Medulla oblongata (tissue), 1 donor: ENCODE measurements around the gene ANKH.
A peak's percentile ranks its signal among the peaks of the same experiment; 100 is the strongest.
"Not testable (repeated sequence)": the region's sequence is repeated elsewhere in the genome, so short reads cannot be mapped to it uniquely, and the experiment has no call there.

Source experiments
- DNase-seq: peaks from one replicate; pipeline ENCODE4 v3.0.0-alpha.2; 2015; ENCODE audit errors: extremely low spot score

The ANKH gene

GRCh38 chr5:14826714-14827113, 44.9 kb downstream of the ANKH start:
- no peak for DNase-seq

GRCh38 chr5:14825977-14826376, 45.6 kb downstream of the ANKH start:
- DNase-seq = no peak

GRCh38 chr5:14824499-14824898, 47.1 kb downstream of the ANKH start:
- DNase-seq = no peak

GRCh38 chr5:14821100-14821845, 50.3 kb downstream of the ANKH start:
- DNase-seq = no peak

DNA sequence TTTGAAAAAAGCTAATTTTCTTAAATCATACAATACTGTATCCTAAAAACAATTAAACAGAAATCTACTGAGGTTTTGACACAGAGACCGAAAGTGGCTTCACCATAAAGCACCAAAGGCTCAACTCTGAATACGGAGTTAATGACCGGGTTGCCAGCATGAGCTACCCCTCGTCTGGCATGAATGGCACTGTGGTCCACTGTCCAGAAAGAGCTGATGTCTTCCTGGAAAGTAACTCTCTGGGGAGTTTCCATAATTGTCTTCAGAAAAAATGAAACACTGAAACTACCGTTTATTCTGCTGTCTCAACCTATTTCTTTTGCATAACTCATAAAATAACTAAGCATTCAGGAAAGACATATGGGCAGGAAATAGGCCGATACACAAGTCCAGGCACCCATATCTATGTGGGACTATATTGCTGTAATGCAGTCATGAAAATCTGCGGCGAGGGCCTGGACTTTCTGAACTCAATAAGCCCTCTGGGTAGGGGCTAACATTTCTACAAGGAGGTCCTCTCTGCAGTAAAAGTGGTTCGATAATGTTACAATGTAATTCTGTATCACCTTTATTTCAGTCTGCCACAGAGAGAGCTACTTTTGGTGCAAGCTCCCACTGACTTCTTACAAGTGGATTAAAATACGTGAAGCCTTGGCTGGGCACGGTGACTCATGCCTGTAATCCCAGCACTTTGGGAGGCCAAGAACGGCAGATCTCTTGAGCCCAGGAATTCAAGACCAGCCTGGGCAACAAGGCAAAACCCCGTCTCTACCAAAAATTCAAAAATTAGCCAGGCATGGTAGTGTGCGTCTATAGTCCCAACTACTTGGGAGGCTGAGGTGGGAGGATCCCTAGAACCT, 52.4 kb downstream of the ANKH start:
- DNase-seq = no peak

DNA sequence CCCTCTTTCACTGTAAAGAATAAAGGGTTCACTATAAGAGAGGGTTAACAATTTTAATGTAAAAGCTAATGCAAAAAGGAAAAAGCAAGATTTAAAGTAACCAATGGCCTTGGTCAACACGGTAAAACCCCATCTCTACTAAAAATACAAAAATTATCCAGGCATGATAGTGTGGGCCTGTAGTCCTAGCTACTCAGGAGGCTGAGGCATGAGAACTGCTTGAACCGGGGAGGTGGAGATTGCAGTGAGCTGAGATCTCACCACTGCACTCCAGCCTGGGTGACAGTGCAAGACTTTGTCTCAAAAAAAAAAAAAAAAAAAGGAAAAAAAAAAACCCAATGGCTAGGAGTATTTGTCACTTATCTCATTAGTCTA, 53.8 kb downstream of the ANKH start:
- not testable (repeated sequence) for DNase-seq

- DNase-seq = no peak
Measured at GRCh38 chr5:14816999-14817761, 54.4 kb downstream of the ANKH start.

DNA sequence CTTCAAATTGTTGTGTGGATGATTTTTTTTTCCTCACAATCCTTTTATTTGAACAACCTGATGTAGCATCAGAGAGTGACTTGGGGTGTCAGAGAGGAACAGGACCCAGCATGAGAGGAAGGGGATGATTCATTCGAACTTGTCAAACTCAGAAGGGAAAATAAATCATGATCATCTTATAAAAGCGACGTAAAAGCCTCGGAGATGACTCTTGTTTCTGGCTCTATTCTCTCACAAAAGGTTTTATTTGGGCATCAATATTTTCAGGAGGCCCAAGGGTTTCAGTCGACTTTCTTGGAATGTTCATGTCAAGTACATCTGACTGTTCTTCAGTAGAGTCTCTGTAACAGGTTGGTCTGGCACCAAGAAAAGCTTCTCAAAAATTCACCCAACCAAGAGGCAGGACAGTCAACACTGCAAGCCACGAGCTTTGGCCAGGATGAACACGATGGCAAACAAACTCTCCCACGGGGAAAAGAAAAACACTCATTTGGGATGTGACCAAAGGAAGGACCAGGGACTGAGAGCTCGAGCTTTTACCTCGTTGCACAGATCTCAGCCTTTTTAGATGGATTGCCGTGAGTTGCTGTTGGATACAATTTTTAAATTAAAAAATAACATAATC, 55.1 kb downstream of the ANKH start:
- DNase-seq = no peak

GRCh38 chr5:14813747-14814146, 57.8 kb downstream of the ANKH start:
- DNase-seq = no peak

DNA sequence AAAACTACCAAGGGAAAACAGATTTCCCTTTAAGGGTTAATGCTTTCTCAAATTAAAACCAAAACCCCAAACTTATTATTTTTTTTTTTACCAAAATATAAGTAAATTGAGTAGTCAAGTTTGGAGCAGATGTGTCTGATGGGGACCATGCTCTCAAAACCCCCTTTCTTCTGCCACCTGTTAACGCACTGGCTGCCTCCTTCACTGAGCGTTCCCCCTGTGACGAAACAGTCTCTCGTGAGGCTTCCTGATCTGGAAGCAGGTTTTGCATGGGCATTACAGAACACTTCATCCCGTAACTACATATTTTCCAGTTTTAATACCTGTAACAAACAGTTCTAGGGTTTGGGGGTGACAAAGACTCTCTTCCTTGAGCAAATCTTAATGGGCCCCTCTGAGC, 59.4 kb downstream of the ANKH start:
- DNase-seq = no peak

DNA sequence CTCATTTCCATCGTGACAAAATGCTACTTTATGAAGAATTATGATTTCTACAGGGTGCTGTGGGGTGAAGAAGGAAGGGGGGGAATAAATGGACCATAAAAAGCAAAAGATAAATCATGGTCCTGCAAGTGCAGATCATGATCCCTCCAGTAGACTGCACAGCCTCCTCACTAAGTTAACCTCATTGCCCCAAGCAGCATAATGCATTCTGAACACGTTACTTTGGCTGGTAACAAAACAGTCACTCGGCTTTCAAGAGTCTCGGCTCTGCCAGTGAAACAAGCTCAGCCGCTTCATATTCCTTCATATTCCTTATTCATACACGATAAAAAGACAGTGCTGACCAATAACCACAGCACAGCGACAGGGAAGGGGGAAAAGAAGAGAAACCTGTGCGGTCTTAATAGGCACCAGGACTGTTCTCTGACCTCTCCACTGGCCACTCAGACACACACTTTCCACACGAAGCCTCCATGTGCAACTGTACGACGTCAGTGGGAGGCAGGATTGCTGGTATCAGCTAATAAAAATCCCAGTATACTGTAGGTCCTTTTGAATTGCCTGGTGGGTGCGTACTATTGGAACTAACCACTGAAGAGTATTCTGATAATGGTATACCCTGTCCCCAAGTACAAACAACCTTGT, 60.5 kb downstream of the ANKH start:
- peak; percentile 79 for DNase-seq

- no peak for DNase-seq
Measured at GRCh38 chr5:14810282-14810681, 61.3 kb downstream of the ANKH start.

- peak; percentile 92 for DNase-seq
Measured at GRCh38 chr5:14809369-14810155, 62.0 kb downstream of the ANKH start.

- DNase-seq = no peak
Measured at GRCh38 chr5:14807471-14807870, 64.1 kb downstream of the ANKH start.

DNA sequence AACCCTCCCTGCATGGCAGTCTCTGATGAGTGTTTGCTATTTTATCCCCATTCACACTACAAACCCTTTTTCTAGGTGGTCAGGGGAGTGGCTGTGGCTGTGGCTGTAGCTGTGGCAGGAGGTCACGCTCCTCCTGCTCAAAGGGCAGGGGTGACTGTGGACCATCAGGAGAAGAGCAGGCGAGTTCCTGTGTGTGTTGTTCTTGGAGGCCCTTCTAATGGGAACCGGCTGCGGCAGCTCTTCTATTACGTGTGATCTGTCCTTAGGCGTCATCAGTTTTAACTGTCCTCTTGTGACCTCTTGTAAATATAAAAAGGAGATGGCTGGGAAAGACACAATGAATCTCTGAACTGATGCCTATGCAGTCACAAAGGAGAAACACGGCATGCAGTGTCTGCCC, 65.1 kb downstream of the ANKH start:
- peak; percentile 62 for DNase-seq

DNA sequence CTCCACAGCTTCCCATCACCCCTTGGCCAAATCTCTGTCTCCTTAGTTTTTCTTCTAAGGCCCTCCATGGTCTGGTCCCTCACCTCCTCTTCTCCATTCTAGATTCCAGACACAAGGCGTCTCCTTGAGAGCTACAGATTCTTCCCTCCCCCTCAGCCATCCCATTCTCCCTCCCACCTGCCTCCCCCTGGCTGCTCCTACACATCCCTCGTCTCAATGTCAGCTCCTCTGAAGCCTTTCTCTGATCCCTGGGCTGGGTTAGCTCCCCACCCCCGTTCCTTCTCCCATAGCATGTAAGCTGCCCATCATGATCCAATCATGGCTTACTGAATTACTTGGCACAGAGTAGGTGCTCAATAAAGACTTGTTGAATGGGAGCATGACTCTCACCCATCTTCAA, 69.0 kb downstream of the ANKH start:
- no peak for DNase-seq

GRCh38 chr5:14801792-14802191, 69.8 kb downstream of the ANKH start:
- DNase-seq = no peak

DNA sequence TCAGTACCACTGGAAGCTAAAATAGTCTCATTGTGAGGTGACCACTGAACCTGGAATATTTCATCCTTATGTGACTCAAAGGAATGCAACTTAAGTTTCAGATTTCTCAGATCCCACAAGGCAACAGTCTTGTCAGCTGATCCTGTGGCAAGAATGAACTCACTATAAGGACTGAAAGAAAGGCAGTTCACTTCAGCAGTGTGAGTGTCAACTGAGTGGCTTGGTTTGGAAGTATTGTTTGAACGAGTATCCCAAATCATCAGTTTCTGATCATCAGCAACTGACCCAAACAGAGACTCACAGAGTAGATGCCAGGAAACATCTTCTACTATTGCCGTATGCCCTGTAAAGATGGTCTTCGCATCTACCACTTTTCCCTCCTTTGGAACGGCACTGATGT, 74.2 kb downstream of the ANKH start:
- DNase-seq = not testable (repeated sequence)

- no peak for DNase-seq
Measured at GRCh38 chr5:14794583-14795230, 76.9 kb downstream of the ANKH start.

DNA sequence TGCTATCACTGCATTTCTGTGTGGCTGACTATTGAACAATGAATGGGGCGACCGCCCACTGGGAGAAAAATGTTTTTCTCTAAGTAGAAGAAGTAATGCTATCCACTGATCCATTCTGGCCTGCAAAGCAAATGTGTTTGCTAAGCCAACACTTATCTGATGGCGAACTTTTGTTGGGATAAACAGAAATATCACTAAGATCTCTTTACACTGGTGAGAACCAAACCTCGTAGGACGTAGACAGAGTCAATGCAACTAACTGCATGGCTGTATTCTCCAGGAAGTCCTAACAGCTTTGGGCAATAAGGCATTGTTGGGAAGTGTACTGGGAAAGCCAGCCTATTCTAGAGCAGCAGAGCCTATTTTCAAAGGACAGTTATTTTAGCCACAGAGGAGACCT, 77.7 kb downstream of the ANKH start:
- no peak for DNase-seq
